ENCODE results near the gene CYFIP2. TPM values are rescaled to one million over a fixed set of nuclear protein-coding genes. Genes with fewer than 3 reads are reported as not detected.

Gene CYFIP2
- polyA plus RNA-seq, 1 donor, result 27.9 TPM

DNA sequence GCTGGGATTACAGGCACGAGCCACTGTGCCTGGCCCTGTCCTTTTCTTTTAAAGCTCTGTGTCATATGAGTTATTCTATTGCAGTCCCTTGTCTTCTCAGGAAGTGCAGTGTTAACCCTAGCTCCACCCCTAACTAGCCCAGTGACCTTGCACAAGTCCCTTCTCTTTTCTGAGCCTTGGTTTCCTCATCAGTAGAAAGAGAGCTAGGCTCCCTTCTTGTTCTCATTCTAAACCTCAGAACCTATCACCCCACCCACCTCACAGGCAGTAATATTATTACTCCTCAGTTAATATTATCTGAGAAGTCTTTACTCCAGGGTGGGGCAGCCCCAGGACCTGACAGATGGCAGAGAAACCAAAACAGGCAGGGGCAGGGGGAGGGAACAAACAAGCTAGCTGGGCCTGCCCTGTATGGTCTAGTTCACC, 7.2 kb downstream of the CYFIP2 start:
- WGBS (ENCODE audit: insufficient coverage, low lambda C conversion rate), result no CpG with 5 or more reads among the region's 1 CpG
- Histone ChIP-seq H3K36me3 (ENCODE audit: control insufficient read depth, insufficient read depth, low read length) (no peaks in the 10 kb centered on the region), H3K4me1 (ENCODE audit: control insufficient read depth, insufficient read depth, low read length) (peaks cover 5% of the 10 kb centered on the region), H3K4me3 (ENCODE audit: low read length) (no peak overlapping the region), H3K27ac (ENCODE audit: low read length) (no peak overlapping the region), H3K9me3 (ENCODE audit: control insufficient read depth, low read depth, low read length) (no peaks in the 10 kb centered on the region), H3K27me3 (ENCODE audit: control insufficient read depth, insufficient read depth, low read length) (no peaks in the 10 kb centered on the region)
- DNase-seq, result no peak

DNA sequence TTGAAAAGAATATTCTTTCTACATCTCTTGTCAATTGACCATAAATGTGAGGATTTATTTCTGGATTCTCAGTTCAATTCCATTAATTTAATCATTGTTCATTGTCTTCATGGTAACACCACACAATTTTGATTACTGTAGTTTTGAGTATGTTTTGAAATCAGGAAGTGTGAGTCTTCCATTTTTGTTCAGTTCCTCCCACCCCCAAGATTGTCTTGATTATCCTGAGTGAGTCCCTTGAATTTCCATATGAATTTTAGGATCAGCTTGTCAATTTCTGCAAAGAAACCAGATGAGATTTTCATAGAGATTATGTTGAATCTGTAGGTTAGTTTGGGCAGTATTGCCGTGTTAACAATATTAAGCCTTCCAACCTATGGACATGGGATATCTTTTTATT, 9.5 kb downstream of the CYFIP2 start:
- Histone ChIP-seq H3K4me1 (ENCODE audit: control insufficient read depth, insufficient read depth, low read length) (peaks cover 5% of the 10 kb centered on the region), H3K36me3 (ENCODE audit: control insufficient read depth, insufficient read depth, low read length) (no peaks in the 10 kb centered on the region), H3K9me3 (ENCODE audit: control insufficient read depth, low read depth, low read length) (no peaks in the 10 kb centered on the region), H3K27ac (ENCODE audit: low read length) (no peak overlapping the region), H3K4me3 (ENCODE audit: low read length) (no peak overlapping the region), H3K27me3 (ENCODE audit: control insufficient read depth, insufficient read depth, low read length) (no peaks in the 10 kb centered on the region)
- DNase-seq, result no peak
- 100% methylated on average over 1 of the region's 1 CpG for WGBS (ENCODE audit: insufficient coverage, low lambda C conversion rate)

DNA sequence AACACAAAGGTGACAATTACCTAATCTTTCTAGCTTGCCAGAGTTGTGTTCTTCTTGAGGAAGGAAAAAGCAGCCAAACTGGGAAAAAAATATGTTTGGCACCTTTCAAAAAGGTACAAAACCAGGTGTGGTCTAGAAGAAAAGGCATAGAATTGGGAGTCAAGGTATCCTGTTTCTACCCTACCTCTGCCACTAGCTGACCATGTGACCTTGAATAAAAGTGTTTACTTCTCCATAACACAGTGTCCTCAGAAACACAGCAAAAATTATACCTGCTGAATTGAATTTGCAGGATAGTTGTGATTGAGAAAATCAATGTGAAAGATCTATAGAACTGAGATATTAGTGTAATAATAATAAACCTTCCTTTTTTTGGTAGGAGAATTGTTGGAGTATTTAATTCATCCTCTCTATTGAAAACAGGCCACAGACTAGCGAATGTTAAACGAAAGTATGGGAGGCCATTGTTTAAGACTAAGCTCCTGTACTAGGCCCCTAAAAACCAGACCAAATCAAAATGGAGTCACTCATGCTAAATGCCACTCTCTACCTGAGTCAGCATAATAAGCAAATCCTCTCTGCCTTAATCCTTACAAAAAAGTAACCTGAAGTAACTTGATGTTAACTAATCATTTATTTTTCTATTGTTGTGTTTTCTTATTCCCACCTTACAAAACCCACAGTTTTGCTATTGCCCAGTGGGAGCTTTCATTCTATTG, 12.6 kb downstream of the CYFIP2 start:
- Histone ChIP-seq H3K4me3 (ENCODE audit: low read length) (no peak overlapping the region), H3K4me1 (ENCODE audit: control insufficient read depth, insufficient read depth, low read length) (no peaks in the 10 kb centered on the region), H3K27me3 (ENCODE audit: control insufficient read depth, insufficient read depth, low read length) (no peaks in the 10 kb centered on the region), H3K9me3 (ENCODE audit: control insufficient read depth, low read depth, low read length) (no peaks in the 10 kb centered on the region), H3K36me3 (ENCODE audit: control insufficient read depth, insufficient read depth, low read length) (no peaks in the 10 kb centered on the region), H3K27ac (ENCODE audit: low read length) (no peak overlapping the region)
- no peak for DNase-seq
- no CpG with 5 or more reads among the region's 2 CpGs for WGBS (ENCODE audit: insufficient coverage, low lambda C conversion rate)

DNA sequence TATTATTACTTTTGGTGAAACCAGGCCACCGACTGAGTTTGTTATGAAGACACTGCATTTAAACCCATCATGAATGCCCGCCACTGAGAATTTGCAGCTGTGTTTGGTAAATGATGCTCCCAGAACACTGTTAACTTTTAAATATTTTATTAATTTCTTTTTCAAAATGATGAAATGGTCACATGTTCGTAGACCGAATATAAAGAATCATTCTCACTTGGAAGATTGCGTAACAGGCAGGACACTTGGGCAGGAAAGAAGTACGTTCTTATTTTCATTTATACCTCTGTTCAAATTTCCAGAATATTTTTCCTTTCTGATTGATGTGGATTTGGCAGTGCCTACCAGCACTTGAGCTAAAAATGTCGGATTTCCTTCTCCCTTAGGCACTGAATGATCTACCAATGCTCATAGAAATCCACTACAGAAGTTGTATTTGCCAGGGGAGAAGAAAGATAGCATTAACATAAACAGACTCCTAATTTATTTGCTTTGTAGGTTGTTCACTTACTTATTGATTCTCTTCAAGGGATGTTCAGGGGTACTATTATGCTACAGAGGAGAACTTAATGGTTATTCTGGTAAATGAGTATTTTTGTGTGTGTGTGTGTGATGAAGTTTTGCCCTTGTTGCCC, 13.8 kb downstream of the CYFIP2 start:
- no peak overlapping the region for H3K4me3 ChIP-seq (ENCODE audit: low read length)
- no peaks in the 10 kb centered on the region for H3K4me1 ChIP-seq (ENCODE audit: control insufficient read depth, insufficient read depth, low read length)
- no peaks in the 10 kb centered on the region for H3K9me3 ChIP-seq (ENCODE audit: control insufficient read depth, low read depth, low read length)
- WGBS (ENCODE audit: insufficient coverage, low lambda C conversion rate), result 87% methylated on average over 3 of the region's 7 CpGs
- H3K36me3 ChIP-seq (ENCODE audit: control insufficient read depth, insufficient read depth, low read length), result no peaks in the 10 kb centered on the region
- H3K27me3 ChIP-seq (ENCODE audit: control insufficient read depth, insufficient read depth, low read length), result no peaks in the 10 kb centered on the region
- no peak for DNase-seq
- H3K27ac ChIP-seq (ENCODE audit: low read length), result no peak overlapping the region

DNA sequence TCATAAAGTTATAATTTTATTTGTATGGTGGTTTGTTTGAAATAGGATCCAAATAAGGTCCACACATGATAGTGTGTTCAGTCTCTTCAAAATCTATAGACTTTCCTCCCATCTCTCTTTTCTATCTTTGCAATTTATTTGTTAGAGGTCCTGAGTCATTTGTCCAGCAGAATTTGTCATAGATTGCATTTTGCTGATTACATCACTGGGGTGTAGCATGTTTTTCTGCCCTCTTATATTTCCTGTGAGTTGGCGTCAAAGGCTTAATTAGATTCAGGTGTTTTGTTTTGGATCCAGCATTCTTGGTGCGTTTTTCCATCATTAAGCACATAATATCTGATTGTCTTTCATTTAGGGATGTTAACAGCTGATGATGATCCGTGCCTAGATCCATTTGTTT, 15.0 kb downstream of the CYFIP2 start:
- no peak for DNase-seq
- Histone ChIP-seq H3K9me3 (ENCODE audit: control insufficient read depth, low read depth, low read length) (no peaks in the 10 kb centered on the region), H3K36me3 (ENCODE audit: control insufficient read depth, insufficient read depth, low read length) (peaks cover 4% of the 10 kb centered on the region), H3K4me1 (ENCODE audit: control insufficient read depth, insufficient read depth, low read length) (no peaks in the 10 kb centered on the region), H3K4me3 (ENCODE audit: low read length) (no peak overlapping the region), H3K27ac (ENCODE audit: low read length) (no peak overlapping the region), H3K27me3 (ENCODE audit: control insufficient read depth, insufficient read depth, low read length) (no peaks in the 10 kb centered on the region)
- 80% methylated on average over 1 of the region's 3 CpGs for WGBS (ENCODE audit: insufficient coverage, low lambda C conversion rate)

DNA sequence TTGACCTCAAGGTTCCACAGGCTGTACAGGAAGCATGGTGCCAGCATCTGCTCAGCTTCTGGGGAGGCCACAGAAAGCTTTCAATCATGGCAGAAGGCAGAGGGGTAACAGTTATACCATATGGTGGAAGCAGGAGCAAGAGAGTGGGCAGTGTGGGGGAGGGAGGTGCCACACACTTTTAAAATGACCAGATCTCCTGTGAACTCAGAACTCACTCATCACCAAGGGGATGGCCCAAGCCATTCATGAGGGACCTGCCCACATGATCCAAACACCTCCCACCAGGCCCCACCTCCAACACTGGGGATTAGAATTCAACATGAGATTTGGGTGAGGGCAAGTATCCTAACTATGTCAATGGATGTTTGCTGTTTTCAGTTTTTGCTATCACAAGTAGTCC, 16.2 kb downstream of the CYFIP2 start:
- no peaks in the 10 kb centered on the region for H3K4me1 ChIP-seq (ENCODE audit: control insufficient read depth, insufficient read depth, low read length)
- H3K9me3 ChIP-seq (ENCODE audit: control insufficient read depth, low read depth, low read length), result no peaks in the 10 kb centered on the region
- DNase-seq, result no peak
- peaks cover 10% of the 10 kb centered on the region for H3K36me3 ChIP-seq (ENCODE audit: control insufficient read depth, insufficient read depth, low read length)
- no peak overlapping the region for H3K27ac ChIP-seq (ENCODE audit: low read length)
- no peaks in the 10 kb centered on the region for H3K27me3 ChIP-seq (ENCODE audit: control insufficient read depth, insufficient read depth, low read length)
- H3K4me3 ChIP-seq (ENCODE audit: low read length), result no peak overlapping the region

DNA sequence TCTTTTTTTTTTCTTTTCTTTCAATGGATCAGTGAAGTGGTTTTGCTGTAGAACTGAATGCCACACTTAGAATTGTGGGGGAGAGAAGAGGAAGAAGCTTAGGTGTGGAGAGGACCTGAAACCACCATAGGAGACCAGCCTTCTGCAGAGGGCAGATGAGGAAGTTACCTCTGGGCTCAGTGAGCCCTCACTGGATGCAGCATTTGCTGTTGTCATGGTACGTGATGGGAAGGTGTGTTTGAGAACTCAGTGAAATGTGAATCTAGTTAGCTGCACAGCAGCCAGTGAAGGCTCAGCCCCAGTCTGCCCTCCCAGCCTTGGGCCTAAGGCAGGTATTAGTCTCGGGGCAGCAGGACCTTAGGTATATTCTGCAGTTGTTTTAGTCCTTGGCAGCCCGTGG, 17.5 kb downstream of the CYFIP2 start:
- no peak overlapping the region for H3K27ac ChIP-seq (ENCODE audit: low read length)
- peaks cover 11% of the 10 kb centered on the region for H3K36me3 ChIP-seq (ENCODE audit: control insufficient read depth, insufficient read depth, low read length)
- no CpG with 5 or more reads among the region's 3 CpGs for WGBS (ENCODE audit: insufficient coverage, low lambda C conversion rate)
- no peak overlapping the region for H3K4me3 ChIP-seq (ENCODE audit: low read length)
- no peaks in the 10 kb centered on the region for H3K4me1 ChIP-seq (ENCODE audit: control insufficient read depth, insufficient read depth, low read length)
- H3K27me3 ChIP-seq (ENCODE audit: control insufficient read depth, insufficient read depth, low read length), result no peaks in the 10 kb centered on the region
- no peak for DNase-seq
- H3K9me3 ChIP-seq (ENCODE audit: control insufficient read depth, low read depth, low read length), result no peaks in the 10 kb centered on the region

DNA sequence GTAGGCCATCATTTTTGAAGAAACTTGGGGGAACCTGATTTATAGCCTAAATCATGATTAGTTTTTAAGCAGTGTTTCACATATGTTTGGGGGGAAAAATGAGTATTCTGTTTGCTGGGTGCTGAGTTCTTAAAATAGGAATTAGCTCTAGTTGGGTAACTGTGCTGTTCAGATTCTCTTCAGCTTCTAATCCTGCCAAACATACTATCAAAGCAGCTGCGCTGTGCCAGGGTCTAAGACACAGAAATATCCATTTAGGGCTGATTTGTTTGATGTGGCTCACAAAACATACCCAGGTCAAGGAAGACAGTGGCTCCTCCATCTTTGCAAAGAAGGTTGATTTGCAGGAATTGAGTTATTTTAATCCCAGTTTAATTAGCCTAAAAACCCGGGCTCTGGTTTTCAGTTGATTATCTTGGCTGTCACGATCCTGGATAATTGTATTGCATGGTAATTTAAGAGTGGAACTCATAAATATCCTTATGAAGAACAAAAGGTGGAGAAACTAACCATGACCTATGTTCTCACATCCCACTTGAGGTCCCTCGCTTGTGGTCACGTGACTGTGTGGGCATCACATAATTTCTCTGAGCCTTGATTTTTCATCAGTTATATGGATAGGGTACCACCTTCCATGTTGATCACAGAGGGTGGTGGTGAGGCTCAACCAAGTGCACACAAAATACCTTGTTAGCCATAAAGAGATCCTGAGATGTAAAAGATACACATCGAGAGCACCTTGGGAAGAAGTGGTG, 18.7 kb downstream of the CYFIP2 start:
- 100% methylated on average over 1 of the region's 6 CpGs for WGBS (ENCODE audit: insufficient coverage, low lambda C conversion rate)
- H3K9me3 ChIP-seq (ENCODE audit: control insufficient read depth, low read depth, low read length), result no peaks in the 10 kb centered on the region
- no peak overlapping the region for H3K4me3 ChIP-seq (ENCODE audit: low read length)
- peaks cover 11% of the 10 kb centered on the region for H3K36me3 ChIP-seq (ENCODE audit: control insufficient read depth, insufficient read depth, low read length)
- no peaks in the 10 kb centered on the region for H3K27me3 ChIP-seq (ENCODE audit: control insufficient read depth, insufficient read depth, low read length)
- peaks cover 9% of the 10 kb centered on the region for H3K4me1 ChIP-seq (ENCODE audit: control insufficient read depth, insufficient read depth, low read length)
- DNase-seq, result no peak
- H3K27ac ChIP-seq (ENCODE audit: low read length), result no peak overlapping the region

DNA sequence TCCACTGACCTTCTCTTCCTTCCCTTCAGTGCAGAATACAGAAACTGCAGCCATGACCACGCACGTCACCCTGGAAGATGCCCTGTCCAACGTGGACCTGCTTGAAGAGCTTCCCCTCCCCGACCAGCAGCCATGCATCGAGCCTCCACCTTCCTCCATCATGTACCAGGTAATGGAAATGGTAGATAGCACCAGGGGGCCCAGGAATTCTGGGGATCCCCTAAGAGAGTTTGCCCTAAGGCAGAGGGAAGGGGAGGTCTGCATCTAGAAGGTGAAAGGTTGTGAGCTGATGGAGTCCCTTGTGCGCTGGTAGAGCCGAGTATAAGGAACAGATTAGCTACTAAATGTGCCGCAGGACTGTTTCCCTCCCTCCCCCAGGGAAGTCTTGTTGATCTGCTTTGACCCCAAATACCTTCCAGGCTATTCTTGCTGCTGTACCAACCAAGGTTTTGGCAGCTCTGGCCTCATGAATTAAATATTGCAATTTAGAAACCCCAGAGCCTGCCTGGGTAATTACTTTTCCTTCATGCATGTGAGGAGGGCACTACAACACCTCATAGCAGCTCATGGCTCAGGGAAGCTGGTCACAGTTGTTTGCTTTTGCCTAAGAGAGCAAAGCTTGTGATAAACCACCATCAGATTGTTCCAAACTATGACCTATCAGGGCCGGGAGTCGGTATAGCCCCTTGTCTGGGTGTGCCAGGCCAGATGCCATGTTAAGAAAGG, 19.6 kb downstream of the CYFIP2 start:
- Histone ChIP-seq H3K4me1 (ENCODE audit: control insufficient read depth, insufficient read depth, low read length) (peaks cover 18% of the 10 kb centered on the region), H3K9me3 (ENCODE audit: control insufficient read depth, low read depth, low read length) (no peaks in the 10 kb centered on the region), H3K4me3 (ENCODE audit: low read length) (no peak overlapping the region), H3K36me3 (ENCODE audit: control insufficient read depth, insufficient read depth, low read length) (peaks cover 11% of the 10 kb centered on the region), H3K27ac (ENCODE audit: low read length) (no peak overlapping the region), H3K27me3 (ENCODE audit: control insufficient read depth, insufficient read depth, low read length) (no peaks in the 10 kb centered on the region)
- DNase-seq, result no peak
- no CpG with 5 or more reads among the region's 10 CpGs for WGBS (ENCODE audit: insufficient coverage, low lambda C conversion rate)

DNA sequence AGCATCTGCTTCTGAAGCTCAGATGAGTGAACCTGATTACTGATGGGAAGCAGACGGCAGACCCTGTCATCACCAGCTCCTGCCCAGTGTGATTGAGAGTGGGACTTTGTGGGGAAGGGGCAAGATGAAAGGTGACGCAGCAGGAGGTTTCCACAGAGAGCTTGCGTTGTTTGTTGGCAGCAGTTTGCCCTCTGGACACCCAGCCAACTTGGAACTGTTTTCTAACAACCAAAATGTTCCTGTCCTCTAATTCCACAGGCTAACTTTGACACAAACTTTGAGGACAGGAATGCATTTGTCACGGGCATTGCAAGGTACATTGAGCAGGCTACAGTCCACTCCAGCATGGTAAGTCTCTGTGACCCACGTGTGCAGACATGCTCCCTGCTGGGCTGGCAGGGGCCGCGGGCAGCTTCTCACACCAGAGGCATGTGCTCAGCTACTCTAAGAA, 20.9 kb downstream of the CYFIP2 start:
- DNase-seq, result no peak
- H3K36me3 ChIP-seq (ENCODE audit: control insufficient read depth, insufficient read depth, low read length), result peaks cover 11% of the 10 kb centered on the region
- peaks cover 25% of the 10 kb centered on the region for H3K4me1 ChIP-seq (ENCODE audit: control insufficient read depth, insufficient read depth, low read length)
- no peaks in the 10 kb centered on the region for H3K27me3 ChIP-seq (ENCODE audit: control insufficient read depth, insufficient read depth, low read length)
- no peak overlapping the region for H3K4me3 ChIP-seq (ENCODE audit: low read length)
- no peak overlapping the region for H3K27ac ChIP-seq (ENCODE audit: low read length)
- 80% methylated on average over 1 of the region's 7 CpGs for WGBS (ENCODE audit: insufficient coverage, low lambda C conversion rate)
- H3K9me3 ChIP-seq (ENCODE audit: control insufficient read depth, low read depth, low read length), result no peaks in the 10 kb centered on the region

Data from large intestine (tissue), 3 donors.